H7 (cell line): ENCODE measurements around the gene NDRG2. TPM values are rescaled to one million over a fixed set of nuclear protein-coding genes. Genes with fewer than 3 reads are reported as not detected.
"Not testable (repeated sequence)": the region's sequence is repeated elsewhere in the genome, so short reads cannot be mapped to it uniquely, and the experiment has no call there.

Experiments used
- DNase-seq: peaks from one replicate; pipeline ENCODE4 v3.0.0; 2012
- H3K27me3 ChIP-seq: 2 replicates; pipeline ENCODE4 v1.6.0; 2011; ENCODE audit warnings: mild to moderate bottlenecking, low read length; ENCODE audit not compliant: control insufficient read depth, insufficient read depth
- H3K36me3 ChIP-seq: replicated peaks from 2 replicates; pipeline ENCODE4 v1.5.1; 2011; ENCODE audit warnings: low read length; ENCODE audit not compliant: control insufficient read depth, insufficient read depth
- H3K4me3 ChIP-seq: 2 replicates; pipeline ENCODE4 v1.5.1; 2011; ENCODE audit warnings: low read depth, mild to moderate bottlenecking, control low read depth, low read length, moderate library complexity; ENCODE audit not compliant: insufficient read depth
- total RNA-seq: library from RNA; depleted of rRNA; stranded (reverse); fragments of >200 nt; shearing (Covaris generic); gene quantifications from 2 replicates; pipeline ENCODE4 v1.2.3, GENCODE V29; 2014

The NDRG2 gene
- total RNA-seq, 1 experiment from 2014 or later: 21.5 TPM

DNA sequence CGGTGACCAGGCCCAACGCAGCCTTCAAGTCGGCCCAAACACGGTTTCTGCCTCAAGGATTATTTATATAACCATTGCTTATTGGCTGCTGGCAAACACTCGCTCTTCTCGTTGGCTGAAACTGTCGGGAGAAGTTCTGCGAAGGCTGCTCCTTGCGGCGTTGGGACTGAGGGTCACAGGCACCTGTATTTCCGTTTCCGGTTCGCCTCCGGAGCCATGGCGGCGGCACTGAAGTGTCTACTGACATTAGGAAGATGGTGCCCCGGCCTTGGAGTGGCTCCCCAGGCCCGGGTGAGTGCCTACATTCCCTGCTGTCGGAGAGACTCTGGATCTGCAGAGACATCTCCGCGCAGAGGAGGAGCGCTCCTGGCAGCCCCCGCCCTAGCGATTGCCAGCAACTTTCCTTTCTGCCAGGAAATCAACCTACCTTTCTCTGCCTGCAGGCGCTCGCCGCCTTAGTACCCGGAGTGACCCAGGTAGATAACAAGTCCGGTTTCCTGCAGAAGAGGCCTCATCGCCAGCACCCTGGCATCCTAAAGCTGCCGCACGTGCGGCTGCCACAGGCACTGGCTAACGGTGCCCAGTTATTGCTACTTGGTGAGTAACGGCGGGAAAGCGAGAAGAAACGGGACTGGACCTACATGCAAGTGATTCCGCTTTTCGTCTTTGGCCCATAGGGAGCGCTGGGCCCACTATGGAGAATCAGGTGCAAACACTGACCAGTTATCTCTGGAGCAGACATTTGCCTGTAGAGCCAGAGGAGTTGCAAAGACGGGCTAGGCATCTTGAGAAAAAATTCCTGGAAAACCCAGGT is 34.9 kb downstream of the NDRG2 start, which contains the start of gene METTL17:
Gene METTL17, plus strand, starts transcription at position 194 of the 814 bp plus-strand sequence. Its CDS starts 23 bp downstream, at position 217.
- peak within 1 kb of the TSS; percentile 92 for H3K4me3 ChIP-seq
- H3K27me3 ChIP-seq: no peaks in the 10 kb centered on the region
- peak; percentile 91 for DNase-seq
- peaks cover 13% of the 10 kb centered on the region for H3K36me3 ChIP-seq

- DNase-seq: no peak
- H3K4me3 ChIP-seq: peak overlapping the region; percentile 92
- H3K27me3 ChIP-seq: no peaks in the 10 kb centered on the region
- peaks cover 8% of the 10 kb centered on the region for H3K36me3 ChIP-seq
Observed at GRCh38 chr14:20989471-20989786, 35.4 kb downstream of the NDRG2 start.

- H3K36me3 ChIP-seq: peaks cover 8% of the 10 kb centered on the region
- DNase-seq: no peak
- H3K4me3 ChIP-seq: peak overlapping the region; percentile 19
- no peaks in the 10 kb centered on the region for H3K27me3 ChIP-seq
Observed at GRCh38 chr14:20988717-20989470, 36.0 kb downstream of the NDRG2 start.

GRCh38 chr14:20986811-20987210 is 38.0 kb downstream of the NDRG2 start:
- no peak overlapping the region for H3K4me3 ChIP-seq
- no peak for DNase-seq
- H3K27me3 ChIP-seq: no peaks in the 10 kb centered on the region; the same call in 1 of the 2 replicates
- H3K36me3 ChIP-seq: no peaks in the 10 kb centered on the region

GRCh38 chr14:20985650-20986049 is 39.2 kb downstream of the NDRG2 start:
- H3K27me3 ChIP-seq, DNase-seq, H3K36me3 ChIP-seq, H3K4me3 ChIP-seq: not testable (repeated sequence)

- Histone ChIP-seq H3K36me3 (no peaks in the 10 kb centered on the region), H3K27me3 (no peaks in the 10 kb centered on the region; the same call in 1 of the 2 replicates), H3K4me3 (no peak overlapping the region)
- no peak for DNase-seq
Observed at GRCh38 chr14:20982646-20983369, 42.1 kb downstream of the NDRG2 start.

- no peaks in the 10 kb centered on the region for H3K36me3 ChIP-seq
- no peak overlapping the region for H3K4me3 ChIP-seq
- no peak for DNase-seq
- H3K27me3 ChIP-seq: no peaks in the 10 kb centered on the region; the same call in 1 of the 2 replicates
Observed at GRCh38 chr14:20980906-20981305, 44.0 kb downstream of the NDRG2 start.

- no peaks in the 10 kb centered on the region for H3K36me3 ChIP-seq
- no peak for DNase-seq
- H3K4me3 ChIP-seq: no peak overlapping the region
- H3K27me3 ChIP-seq: no peaks in the 10 kb centered on the region; the same call in 1 of the 2 replicates
Observed at GRCh38 chr14:20978687-20979086, 46.2 kb downstream of the NDRG2 start.

GRCh38 chr14:20976291-20976690 is 48.6 kb downstream of the NDRG2 start:
- peaks cover 5% of the 10 kb centered on the region for H3K27me3 ChIP-seq
- H3K36me3 ChIP-seq: no peaks in the 10 kb centered on the region
- no peak for DNase-seq
- H3K4me3 ChIP-seq: no peak overlapping the region

GRCh38 chr14:20973501-20973900 is 51.4 kb downstream of the NDRG2 start:
- no peaks in the 10 kb centered on the region for H3K36me3 ChIP-seq
- peaks cover 5% of the 10 kb centered on the region for H3K27me3 ChIP-seq
- no peak for DNase-seq
- H3K4me3 ChIP-seq: no peak overlapping the region

DNA sequence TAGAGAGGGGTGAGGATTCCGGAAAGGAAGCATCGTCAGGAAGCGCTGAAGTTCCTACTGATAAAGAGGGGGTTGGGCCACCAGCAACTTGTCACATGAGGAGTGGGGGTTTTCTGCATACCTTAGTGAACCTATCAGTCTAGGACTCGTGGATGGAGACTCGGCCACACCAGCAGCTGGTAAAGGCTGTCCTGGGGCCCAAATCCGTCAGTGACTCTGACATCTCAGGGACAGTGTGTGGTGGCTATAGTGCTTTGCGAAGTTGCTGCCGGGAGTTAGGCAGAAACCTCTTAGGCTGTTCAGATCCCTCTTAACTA is 53.2 kb downstream of the NDRG2 start:
- H3K36me3 ChIP-seq: no peaks in the 10 kb centered on the region
- DNase-seq: no peak
- H3K27me3 ChIP-seq: peaks cover 5% of the 10 kb centered on the region
- H3K4me3 ChIP-seq: peak overlapping the region; percentile 81

DNA sequence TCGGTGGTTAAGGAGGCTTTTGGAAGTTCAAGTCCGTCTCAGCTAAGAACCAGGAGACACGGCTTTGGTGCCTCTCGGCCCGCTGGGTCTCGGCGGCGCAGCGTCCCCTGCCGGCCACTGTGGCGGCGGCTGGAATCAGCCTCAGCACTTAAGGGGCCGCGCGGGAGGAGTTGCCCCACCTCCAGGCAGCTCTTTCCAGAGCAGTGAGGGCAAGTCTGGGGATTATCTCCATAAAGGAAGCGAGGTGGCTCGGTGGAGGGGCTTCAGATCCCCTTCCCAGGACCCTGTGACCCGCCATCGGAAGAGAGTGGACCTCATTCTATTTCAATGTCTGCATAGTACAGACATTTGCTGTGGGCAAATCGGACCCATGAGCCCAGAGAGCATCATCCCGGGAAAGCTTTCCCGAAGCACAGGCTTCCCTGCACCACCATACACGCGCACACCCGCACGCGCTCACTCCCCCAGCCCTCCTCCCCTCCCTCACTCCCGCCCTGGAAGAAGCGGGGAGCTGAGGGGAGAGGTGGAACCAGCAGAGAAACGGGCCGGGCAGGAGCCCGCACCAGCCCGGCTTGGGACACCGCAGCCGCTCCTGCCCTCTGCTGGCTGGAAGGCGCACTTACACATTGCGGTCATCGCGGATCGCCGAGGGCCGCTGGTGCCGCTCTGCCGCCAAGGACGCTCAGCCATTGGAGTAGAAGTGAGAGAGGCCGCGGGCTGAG is 53.7 kb downstream of the NDRG2 start:
- Histone ChIP-seq H3K36me3 (no peaks in the 10 kb centered on the region), H3K4me3 (peak overlapping the region; percentile 81), H3K27me3 (peaks cover 5% of the 10 kb centered on the region)
- DNase-seq: peak; percentile 93

- no peaks in the 10 kb centered on the region for H3K36me3 ChIP-seq
- peaks cover 5% of the 10 kb centered on the region for H3K27me3 ChIP-seq
- peak overlapping the region; percentile 81 for H3K4me3 ChIP-seq
- DNase-seq: no peak
Observed at GRCh38 chr14:20970647-20970982, 54.2 kb downstream of the NDRG2 start.

DNA sequence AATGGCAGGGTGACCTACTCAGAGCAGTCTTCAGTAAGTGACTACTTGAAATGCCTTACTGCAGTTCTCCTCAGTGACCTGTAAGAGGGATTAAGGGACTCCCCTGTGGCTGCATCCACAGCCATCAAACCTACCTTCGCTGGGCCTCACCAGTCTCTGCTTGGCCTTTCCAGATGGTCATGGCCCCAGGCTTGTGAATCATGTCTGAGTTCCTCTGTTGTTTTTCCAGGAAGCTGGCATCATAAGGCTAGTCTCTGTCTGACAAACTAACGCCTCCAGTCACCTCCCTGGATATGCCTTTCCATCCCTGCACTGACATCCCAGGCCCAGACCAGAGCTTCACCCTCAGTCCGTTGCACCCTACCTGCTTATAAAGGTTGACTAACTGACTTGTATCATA is 55.5 kb downstream of the NDRG2 start:
- no peak for DNase-seq
- H3K36me3 ChIP-seq: no peaks in the 10 kb centered on the region
- no peak overlapping the region for H3K4me3 ChIP-seq
- peaks cover 5% of the 10 kb centered on the region for H3K27me3 ChIP-seq
